Ectodermal cell (in vitro differentiated cells): ENCODE data around the gene FEN1.

Source experiments
- H3K27ac ChIP-seq: 2 replicates; pipeline ENCODE4 v1.7.0; 2013; ENCODE audit warnings: mild to moderate bottlenecking, low read depth, low read length; ENCODE audit not compliant: insufficient read depth, poor library complexity, severe bottlenecking
- H3K27me3 ChIP-seq: 2 replicates; pipeline ENCODE4 v1.7.0; 2013; ENCODE audit warnings: mild to moderate bottlenecking, low read length; ENCODE audit not compliant: insufficient read depth, control insufficient read depth, poor library complexity, severe bottlenecking
- H3K36me3 ChIP-seq: one replicate; pipeline ENCODE4 v1.7.0; 2013; ENCODE audit warnings: low read length; ENCODE audit not compliant: control insufficient read depth, insufficient read depth
- H3K4me1 ChIP-seq: one replicate; pipeline ENCODE4 v1.7.0; 2013; ENCODE audit warnings: low read length; ENCODE audit not compliant: control insufficient read depth, insufficient read depth
- H3K4me3 ChIP-seq: 2 replicates; pipeline ENCODE4 v1.7.0; 2013; ENCODE audit warnings: low read depth, low read length, control low read depth; ENCODE audit not compliant: insufficient read depth
- H3K9me3 ChIP-seq: 2 replicates; pipeline ENCODE4 v1.7.0; 2013; ENCODE audit warnings: mild to moderate bottlenecking, low read length, moderate library complexity; ENCODE audit not compliant: control insufficient read depth
- WGBS, 2 experiments: methylation state at CpG; one replicate each; pipeline ENCODE4 v1.1.7; 2013; ENCODE audit warnings: missing lambda C conversion rate in 2 of 2; 5-methylcytosine and 5-hydroxymethylcytosine counted together

The FEN1 gene

GRCh38 chr11:61833926-61834277 is 41.2 kb downstream of the FEN1 start:
- Histone ChIP-seq H3K27me3 (no peaks in the 10 kb centered on the region), H3K4me1 (peaks cover 33% of the 10 kb centered on the region), H3K9me3 (no peaks in the 10 kb centered on the region), H3K36me3 (peaks cover 21% of the 10 kb centered on the region), H3K4me3 (no peak overlapping the region), H3K27ac (no peak overlapping the region)
- 94 to 96% methylated on average over 12 of the region's 12 CpGs for WGBS, 2 experiments

GRCh38 chr11:61834278-61835048 is 41.8 kb downstream of the FEN1 start:
- WGBS, 2 experiments, result 80 to 82% methylated on average over 12 of the region's 12 CpGs
- Histone ChIP-seq H3K9me3 (no peaks in the 10 kb centered on the region), H3K36me3 (peaks cover 24% of the 10 kb centered on the region), H3K4me3 (no peak overlapping the region), H3K4me1 (peaks cover 33% of the 10 kb centered on the region), H3K27ac (no peak overlapping the region), H3K27me3 (no peaks in the 10 kb centered on the region)

- Histone ChIP-seq H3K4me1 (peaks cover 25% of the 10 kb centered on the region), H3K9me3 (no peaks in the 10 kb centered on the region), H3K36me3 (peaks cover 41% of the 10 kb centered on the region), H3K27me3 (no peaks in the 10 kb centered on the region), H3K27ac (no peak overlapping the region), H3K4me3 (no peak overlapping the region)
- WGBS, 2 experiments, result 92 to 93% methylated on average over 8 of the region's 8 CpGs
These were observed 43.5 kb downstream of the FEN1 start for GRCh38 chr11:61836193-61836592.

- no peaks in the 10 kb centered on the region for H3K27me3 ChIP-seq
- H3K36me3 ChIP-seq, result peaks cover 54% of the 10 kb centered on the region
- no peaks in the 10 kb centered on the region for H3K9me3 ChIP-seq
- no peak overlapping the region for H3K4me3 ChIP-seq
- 94 to 96% methylated on average over 15 of the region's 15 CpGs for WGBS, 2 experiments
- no peak overlapping the region for H3K27ac ChIP-seq
- peaks cover 20% of the 10 kb centered on the region for H3K4me1 ChIP-seq
These were observed 44.8 kb downstream of the FEN1 start for GRCh38 chr11:61837411-61838005.

- Histone ChIP-seq H3K4me3 (no peak overlapping the region), H3K36me3 (peaks cover 59% of the 10 kb centered on the region), H3K4me1 (peaks cover 16% of the 10 kb centered on the region), H3K9me3 (no peaks in the 10 kb centered on the region), H3K27ac (no peak overlapping the region), H3K27me3 (no peaks in the 10 kb centered on the region)
- 95 to 96% methylated on average over 5 of the region's 5 CpGs for WGBS, 2 experiments
These were observed 45.8 kb downstream of the FEN1 start for GRCh38 chr11:61838501-61838900.

- WGBS, 2 experiments, result 87 to 88% methylated on average over 10 of the region's 10 CpGs
- Histone ChIP-seq H3K4me1 (peaks cover 12% of the 10 kb centered on the region), H3K9me3 (no peaks in the 10 kb centered on the region), H3K36me3 (peaks cover 57% of the 10 kb centered on the region), H3K4me3 (no peak overlapping the region), H3K27me3 (no peaks in the 10 kb centered on the region), H3K27ac (no peak overlapping the region)
These were observed 46.2 kb downstream of the FEN1 start for GRCh38 chr11:61838921-61839320.

GRCh38 chr11:61839742-61840141 is 47.0 kb downstream of the FEN1 start:
- 85 to 88% methylated on average over 2 of the region's 2 CpGs for WGBS, 2 experiments

GRCh38 chr11:61840371-61840770 is 47.7 kb downstream of the FEN1 start:
- H3K27me3 ChIP-seq, result no peaks in the 10 kb centered on the region
- H3K27ac ChIP-seq, result no peak overlapping the region
- no peak overlapping the region for H3K4me3 ChIP-seq
- peaks cover 60% of the 10 kb centered on the region for H3K36me3 ChIP-seq
- H3K4me1 ChIP-seq, result no peaks in the 10 kb centered on the region
- WGBS, 2 experiments, result 95% methylated on average over 7 of the region's 7 CpGs
- H3K9me3 ChIP-seq, result no peaks in the 10 kb centered on the region

More at GRCh38 chr11:61839742-61840141, 47.0 kb downstream of the FEN1 start:
- H3K27me3 ChIP-seq, result no peaks in the 10 kb centered on the region
- peaks cover 4% of the 10 kb centered on the region for H3K4me1 ChIP-seq
- H3K4me3 ChIP-seq, result no peak overlapping the region
- H3K9me3 ChIP-seq, result no peaks in the 10 kb centered on the region
- H3K36me3 ChIP-seq, result peaks cover 55% of the 10 kb centered on the region
- no peak overlapping the region for H3K27ac ChIP-seq

GRCh38 chr11:61841636-61842527 is 49.2 kb downstream of the FEN1 start:
- no peaks in the 10 kb centered on the region for H3K9me3 ChIP-seq
- WGBS, 2 experiments, result 92 to 94% methylated on average over 12 of the region's 12 CpGs
- H3K27ac ChIP-seq, result no peak overlapping the region
- no peaks in the 10 kb centered on the region for H3K27me3 ChIP-seq
- H3K36me3 ChIP-seq, result peaks cover 60% of the 10 kb centered on the region
- H3K4me1 ChIP-seq, result no peaks in the 10 kb centered on the region
- H3K4me3 ChIP-seq, result no peak overlapping the region

GRCh38 chr11:61842528-61842820 is 49.8 kb downstream of the FEN1 start:
- no peak overlapping the region for H3K27ac ChIP-seq
- no peaks in the 10 kb centered on the region for H3K27me3 ChIP-seq
- no peak overlapping the region for H3K4me3 ChIP-seq
- H3K36me3 ChIP-seq, result peaks cover 62% of the 10 kb centered on the region
- 96 to 98% methylated on average over 7 of the region's 7 CpGs for WGBS, 2 experiments
- H3K4me1 ChIP-seq, result no peaks in the 10 kb centered on the region
- H3K9me3 ChIP-seq, result no peaks in the 10 kb centered on the region
